OCI-LY3 (cell line): ENCODE results near the gene MED16.

Experiments
- H2AFZ ChIP-seq: fragments of 200-600, 300-600 bp; shearing (Covaris generic); 2 replicates; pipeline ENCODE4 v1.6.0; 2014; ENCODE audit warnings: antibody characterized with exemption, low read depth, low read length
- H3K27ac ChIP-seq: fragments of 200-600, 300-600 bp; sonication (generic); 2 replicates; pipeline ENCODE4 v1.5.1; 2014; ENCODE audit warnings: mild to moderate bottlenecking, low read length, moderate library complexity, mixed read lengths
- H3K27me3 ChIP-seq: fragments of 200-600, 300-600 bp; sonication (generic); 2 replicates; pipeline ENCODE4 v1.6.1; 2014; ENCODE audit warnings: low read depth, low read length, mixed read lengths
- H3K36me3 ChIP-seq: fragments of 200-600, 300-600 bp; sonication (generic); replicated peaks from 2 replicates; pipeline ENCODE3; 2014; ENCODE audit warnings: low read depth, low read length, mixed read lengths
- H3K4me1 ChIP-seq: fragments of 300-600, 200-600 bp; sonication (generic); 2 replicates; pipeline ENCODE4 v1.6.1; 2014; ENCODE audit warnings: low read length, mixed read lengths
- H3K4me2 ChIP-seq: fragments of 200-600, 300-600 bp; sonication (generic); 2 replicates; pipeline ENCODE4 v1.6.1; 2014; ENCODE audit warnings: low read length, mixed read lengths
- H3K4me3 ChIP-seq: fragments of 300-600, 200-600 bp; sonication (generic); 2 replicates; pipeline ENCODE4 v1.5.1; 2014; ENCODE audit warnings: antibody characterized with exemption, mild to moderate bottlenecking, low read length, moderate library complexity
- H3K79me2 ChIP-seq: fragments of 300-600, 200-600 bp; shearing (Covaris generic); 2 replicates; pipeline ENCODE4 v1.6.1; 2014; ENCODE audit warnings: mild to moderate bottlenecking, low read length, mixed read lengths
- H3K9ac ChIP-seq: fragments of 300-600, 200-600 bp; shearing (Covaris generic); 2 replicates; pipeline ENCODE4 v1.6.0; 2014; ENCODE audit warnings: mild to moderate bottlenecking, low read length, moderate library complexity
- H3K9me3 ChIP-seq: fragments of 200-600, 300-600 bp; shearing (Covaris generic); 2 replicates; pipeline ENCODE4 v1.6.1; 2014; ENCODE audit warnings: low read length, mixed read lengths; ENCODE audit not compliant: insufficient read depth
- H4K20me1 ChIP-seq: fragments of 200-600, 300-600 bp; sonication (generic); 2 replicates; pipeline ENCODE4 v1.6.1; 2016; ENCODE audit warnings: low read length, mixed read lengths; ENCODE audit not compliant: insufficient read depth
- EZH2phosphoT487 ChIP-seq: fragments of 200-600 bp; shearing (Covaris generic); IDR thresholded peaks from 2 replicates; pipeline ENCODE4 v1.6.1; 2018; ENCODE audit warnings: antibody characterized with exemption, mixed run types, low read depth
- TF ChIP-seq, protein P1 (sequence below): fragments of 200-600, 300-600 bp; sonication (generic); IDR thresholded peaks from 2 replicates; pipeline ENCODE4 v1.5.1; 2014; ENCODE audit warnings: antibody characterized with exemption, low read length, low read depth

The MED16 gene

DNA sequence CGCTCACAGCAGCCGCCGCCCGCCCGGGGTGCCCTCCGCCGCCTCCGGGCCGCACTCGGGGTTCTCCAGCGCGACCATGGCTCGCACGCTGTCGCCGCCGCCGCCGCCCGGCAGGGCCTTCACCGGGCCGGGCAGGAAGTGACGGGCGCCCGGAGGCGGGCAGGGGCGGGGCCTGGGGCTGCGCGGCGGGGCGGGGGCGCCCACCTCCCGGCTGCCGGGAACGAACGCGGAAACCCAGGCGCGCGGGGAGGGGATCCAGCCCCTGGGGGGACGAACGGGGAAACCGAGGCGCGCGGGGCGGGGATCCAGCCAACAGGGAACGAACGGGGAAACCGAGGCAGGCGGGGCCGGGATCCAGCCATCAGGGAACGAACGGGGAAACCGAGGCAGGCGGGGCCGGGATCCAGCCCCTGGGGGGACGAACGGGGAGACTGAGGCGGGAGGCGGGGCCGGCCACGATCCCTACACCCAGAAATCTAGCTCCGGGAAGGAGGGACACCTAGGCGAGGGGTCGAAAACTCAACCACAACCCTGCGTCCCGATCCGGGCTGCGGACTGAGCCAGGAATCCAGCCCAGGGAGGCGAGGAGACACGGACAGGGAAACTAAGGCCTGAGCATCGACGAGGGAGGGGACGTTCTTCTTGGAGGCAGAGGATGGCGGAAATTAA is 20.2 kb upstream of the MED16 start, which contains the start of gene R3HDM4:
Gene R3HDM4, minus strand, starts transcription at position 140 of the 669 bp plus-strand sequence. Its CDS starts 62 bp downstream, at position 78.
- peak within 1 kb of the TSS; percentile 95 for H3K4me2 ChIP-seq
- H3K9me3 ChIP-seq, result no peaks in the 10 kb centered on the region
- H2AFZ ChIP-seq, result no peak within 1 kb of the TSS
- no peaks in the 10 kb centered on the region for H3K27me3 ChIP-seq
- H3K36me3 ChIP-seq, result peaks cover 17% of the 10 kb centered on the region
- no peak for TF ChIP-seq EZH2phosphoT487
- TF ChIP-seq, protein P1, sequence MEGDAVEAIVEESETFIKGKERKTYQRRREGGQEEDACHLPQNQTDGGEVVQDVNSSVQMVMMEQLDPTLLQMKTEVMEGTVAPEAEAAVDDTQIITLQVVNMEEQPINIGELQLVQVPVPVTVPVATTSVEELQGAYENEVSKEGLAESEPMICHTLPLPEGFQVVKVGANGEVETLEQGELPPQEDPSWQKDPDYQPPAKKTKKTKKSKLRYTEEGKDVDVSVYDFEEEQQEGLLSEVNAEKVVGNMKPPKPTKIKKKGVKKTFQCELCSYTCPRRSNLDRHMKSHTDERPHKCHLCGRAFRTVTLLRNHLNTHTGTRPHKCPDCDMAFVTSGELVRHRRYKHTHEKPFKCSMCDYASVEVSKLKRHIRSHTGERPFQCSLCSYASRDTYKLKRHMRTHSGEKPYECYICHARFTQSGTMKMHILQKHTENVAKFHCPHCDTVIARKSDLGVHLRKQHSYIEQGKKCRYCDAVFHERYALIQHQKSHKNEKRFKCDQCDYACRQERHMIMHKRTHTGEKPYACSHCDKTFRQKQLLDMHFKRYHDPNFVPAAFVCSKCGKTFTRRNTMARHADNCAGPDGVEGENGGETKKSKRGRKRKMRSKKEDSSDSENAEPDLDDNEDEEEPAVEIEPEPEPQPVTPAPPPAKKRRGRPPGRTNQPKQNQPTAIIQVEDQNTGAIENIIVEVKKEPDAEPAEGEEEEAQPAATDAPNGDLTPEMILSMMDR, result no peak
- peak within 1 kb of the TSS; percentile 95 for H3K9ac ChIP-seq
- peak within 1 kb of the TSS; percentile 96 for H3K4me3 ChIP-seq
- H3K27ac ChIP-seq, result peak within 1 kb of the TSS; percentile 80
- peaks cover 4% of the 10 kb centered on the region; the same call in 1 of the 2 replicates for H4K20me1 ChIP-seq
- peaks cover 52% of the 10 kb centered on the region for H3K79me2 ChIP-seq
- H3K4me1 ChIP-seq, result peaks cover 43% of the 10 kb centered on the region

DNA sequence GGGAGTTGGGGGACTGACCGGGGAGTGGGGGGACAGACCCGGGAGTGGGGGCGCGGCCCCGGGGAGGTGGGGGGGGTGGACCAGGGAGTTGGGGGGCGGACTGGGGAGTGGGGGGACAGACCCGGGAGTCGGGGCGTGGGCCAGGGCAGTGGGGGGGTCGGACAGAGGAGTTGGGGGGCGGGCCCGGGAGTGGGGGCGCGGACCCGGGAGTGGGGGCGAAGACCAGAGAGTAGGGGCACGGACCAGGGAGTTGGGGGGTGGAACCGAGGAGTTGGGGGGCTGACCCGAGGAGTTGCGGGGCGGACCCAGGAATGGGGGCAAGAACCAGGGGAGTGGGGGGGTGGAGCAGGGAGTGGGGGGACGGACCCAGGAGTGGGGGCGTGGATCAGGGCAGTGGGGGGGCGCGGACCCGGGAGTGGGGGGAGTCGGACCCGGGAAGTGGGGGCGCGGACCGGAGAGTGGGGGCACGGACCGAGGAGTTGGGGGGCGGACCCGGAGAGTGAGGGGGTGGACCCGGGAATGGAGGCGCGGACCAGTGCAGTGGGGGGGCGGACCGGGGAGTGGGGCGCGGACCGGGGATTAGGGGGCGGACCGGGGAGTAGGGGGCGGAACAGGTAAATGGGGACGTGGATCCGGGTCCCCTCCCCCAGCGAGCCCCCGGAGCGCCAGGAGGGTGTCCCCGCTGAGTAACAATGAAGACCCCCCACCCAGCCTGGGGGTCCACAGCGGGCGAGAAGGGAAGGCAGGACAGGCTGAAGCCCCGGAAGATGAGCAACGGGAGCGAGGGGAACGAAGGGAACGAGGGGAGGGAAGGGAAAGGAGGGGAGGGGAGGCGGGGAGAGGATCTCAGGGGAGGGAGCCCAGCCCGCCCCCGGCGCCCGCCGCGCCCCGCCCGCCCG is 19.4 kb upstream of the MED16 start:
- Histone ChIP-seq H3K9ac (peak overlapping the region; percentile 93), H3K36me3 (peaks cover 23% of the 10 kb centered on the region), H4K20me1 (peaks cover 4% of the 10 kb centered on the region; the same call in 1 of the 2 replicates), H3K4me2 (peak overlapping the region; percentile 53), H3K79me2 (peaks cover 60% of the 10 kb centered on the region), H3K4me1 (peaks cover 50% of the 10 kb centered on the region), H3K9me3 (no peaks in the 10 kb centered on the region), H2AFZ (no peak overlapping the region), H3K4me3 (peak overlapping the region; percentile 96), H3K27ac (peak overlapping the region; percentile 80), H3K27me3 (no peaks in the 10 kb centered on the region)
- TF ChIP-seq, protein P1, result no peak
- TF ChIP-seq EZH2phosphoT487, result no peak

DNA sequence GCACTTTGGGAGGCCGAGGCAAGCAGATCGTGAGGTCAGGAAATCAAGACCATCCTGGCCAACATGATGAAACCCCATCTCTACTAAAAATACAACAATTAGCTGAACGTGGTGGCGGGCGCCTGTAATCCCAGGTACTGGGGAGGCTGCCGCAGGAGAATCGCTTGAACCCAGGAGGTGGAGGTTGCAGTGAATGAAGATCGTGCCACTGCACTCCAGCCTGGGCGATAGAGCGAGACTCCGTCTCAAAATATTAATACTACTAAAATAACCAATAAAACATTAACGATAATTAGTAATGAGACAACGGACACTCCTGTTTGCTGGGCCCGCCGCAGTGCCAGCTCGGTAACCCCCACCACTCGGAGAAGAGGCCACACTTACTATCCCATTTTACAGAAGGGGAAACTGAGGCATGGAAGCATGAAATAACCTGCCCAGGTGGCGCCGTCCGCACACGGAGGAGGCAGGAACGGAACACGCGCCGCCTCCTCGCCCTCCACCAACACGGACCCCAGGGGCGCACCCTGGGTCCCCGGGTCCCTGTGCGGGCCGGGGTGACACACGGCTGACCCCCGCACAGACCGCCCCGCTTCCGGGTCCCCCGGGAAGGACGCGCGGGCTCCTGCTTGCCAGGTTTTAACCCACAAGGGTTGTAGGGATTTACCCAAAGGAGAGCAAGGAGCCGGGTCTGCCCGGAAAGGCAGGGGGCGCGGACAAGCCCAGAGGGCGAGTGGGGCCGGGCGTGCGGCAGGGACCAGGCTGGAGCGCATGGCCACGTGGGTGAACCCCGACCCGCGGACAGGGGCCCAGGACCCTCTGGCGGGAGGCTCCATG is 18.4 kb upstream of the MED16 start:
- H3K79me2 ChIP-seq, result peaks cover 70% of the 10 kb centered on the region

More for the DNA sequence above, 18.4 kb upstream of the MED16 start:
- H3K36me3 ChIP-seq, result peaks cover 29% of the 10 kb centered on the region
- peak overlapping the region; percentile 60 for H3K27ac ChIP-seq
- peaks cover 4% of the 10 kb centered on the region; the same call in 1 of the 2 replicates for H4K20me1 ChIP-seq
- H3K9me3 ChIP-seq, result no peaks in the 10 kb centered on the region
- peak overlapping the region; percentile 59 for H3K9ac ChIP-seq
- H3K4me2 ChIP-seq, result peak overlapping the region; percentile 77
- peaks cover 55% of the 10 kb centered on the region for H3K4me1 ChIP-seq
- no peaks in the 10 kb centered on the region for H3K27me3 ChIP-seq
- TF ChIP-seq, protein P1, result no peak
- TF ChIP-seq EZH2phosphoT487, result no peak
- H2AFZ ChIP-seq, result no peak overlapping the region
- H3K4me3 ChIP-seq, result peak overlapping the region; percentile 96
